ENCODE measurements around the gene FAHD1. TPM values are rescaled to one million over a fixed set of nuclear protein-coding genes. Genes with fewer than 3 reads are reported as not detected.

The FAHD1 gene
- total and polyA plus RNA-seq, 9 of the 15 experiments (the other 6 are each of a cell fraction or from before 2014, with no cell fraction given), result 2.2 to 20.9 (median 10.7) TPM

DNA sequence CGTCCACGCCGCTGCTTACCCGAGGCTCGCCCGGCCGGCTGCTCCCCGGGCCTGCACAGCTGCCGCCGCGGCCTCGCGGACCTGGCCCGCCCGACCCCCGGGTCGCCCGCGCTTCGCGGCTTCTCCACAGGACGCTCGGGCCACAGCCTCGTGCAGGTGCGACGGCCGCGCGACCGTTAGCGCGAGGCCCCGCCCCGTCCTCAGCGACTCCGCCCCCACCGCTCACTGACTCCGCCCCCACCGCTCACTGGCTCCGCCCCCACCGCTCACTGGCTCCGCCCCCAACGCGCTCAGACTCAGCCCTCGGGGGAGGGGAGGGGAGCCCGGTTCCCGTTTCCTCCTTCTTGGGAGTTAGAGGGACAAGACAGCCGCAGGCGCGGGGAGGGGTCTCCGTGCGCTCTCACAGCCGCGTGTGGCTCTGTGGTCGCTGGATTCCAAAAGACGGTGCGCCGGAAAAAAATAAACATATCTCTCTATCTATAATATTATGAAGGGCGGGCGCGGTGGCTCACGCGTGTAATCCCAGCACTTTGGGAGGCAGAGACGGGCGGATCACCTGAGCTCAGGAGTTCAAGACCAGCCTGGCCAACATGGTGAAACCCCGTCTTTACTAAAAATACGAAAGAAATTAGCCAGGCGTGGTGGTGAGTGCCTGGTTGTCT, 45.1 kb downstream of the FAHD1 start, which contains the start of gene MEIOB (continued):
- TF ChIP-seq, protein P1, sequence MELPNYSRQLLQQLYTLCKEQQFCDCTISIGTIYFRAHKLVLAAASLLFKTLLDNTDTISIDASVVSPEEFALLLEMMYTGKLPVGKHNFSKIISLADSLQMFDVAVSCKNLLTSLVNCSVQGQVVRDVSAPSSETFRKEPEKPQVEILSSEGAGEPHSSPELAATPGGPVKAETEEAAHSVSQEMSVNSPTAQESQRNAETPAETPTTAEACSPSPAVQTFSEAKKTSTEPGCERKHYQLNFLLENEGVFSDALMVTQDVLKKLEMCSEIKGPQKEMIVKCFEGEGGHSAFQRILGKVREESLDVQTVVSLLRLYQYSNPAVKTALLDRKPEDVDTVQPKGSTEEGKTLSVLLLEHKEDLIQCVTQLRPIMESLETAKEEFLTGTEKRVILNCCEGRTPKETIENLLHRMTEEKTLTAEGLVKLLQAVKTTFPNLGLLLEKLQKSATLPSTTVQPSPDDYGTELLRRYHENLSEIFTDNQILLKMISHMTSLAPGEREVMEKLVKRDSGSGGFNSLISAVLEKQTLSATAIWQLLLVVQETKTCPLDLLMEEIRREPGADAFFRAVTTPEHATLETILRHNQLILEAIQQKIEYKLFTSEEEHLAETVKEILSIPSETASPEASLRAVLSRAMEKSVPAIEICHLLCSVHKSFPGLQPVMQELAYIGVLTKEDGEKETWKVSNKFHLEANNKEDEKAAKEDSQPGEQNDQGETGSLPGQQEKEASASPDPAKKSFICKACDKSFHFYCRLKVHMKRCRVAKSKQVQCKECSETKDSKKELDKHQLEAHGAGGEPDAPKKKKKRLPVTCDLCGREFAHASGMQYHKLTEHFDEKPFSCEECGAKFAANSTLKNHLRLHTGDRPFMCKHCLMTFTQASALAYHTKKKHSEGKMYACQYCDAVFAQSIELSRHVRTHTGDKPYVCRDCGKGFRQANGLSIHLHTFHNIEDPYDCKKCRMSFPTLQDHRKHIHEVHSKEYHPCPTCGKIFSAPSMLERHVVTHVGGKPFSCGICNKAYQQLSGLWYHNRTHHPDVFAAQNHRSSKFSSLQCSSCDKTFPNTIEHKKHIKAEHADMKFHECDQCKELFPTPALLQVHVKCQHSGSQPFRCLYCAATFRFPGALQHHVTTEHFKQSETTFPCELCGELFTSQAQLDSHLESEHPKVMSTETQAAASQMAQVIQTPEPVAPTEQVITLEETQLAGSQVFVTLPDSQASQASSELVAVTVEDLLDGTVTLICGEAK (IDR thresholded peaks at IDR 0.05), result peak; percentile 55; the same call in 1 of the 2 replicates
- TF ChIP-seq, protein P1 (CRISPR knock-in tag; IDR thresholded peaks at IDR 0.05), result no peak
- TF ChIP-seq ATF7 (IDR thresholded peaks at IDR 0.05), result peak; percentile 53; the same call in 1 of the 2 replicates
- TF ChIP-seq TBP (optimal IDR thresholded peaks at IDR 0.05; ENCODE audit: low read depth, low read length), result peak; percentile 66
- 0 out of 2 replicates have a peak, but pooled peaks have one; percentile 0 for TF ChIP-seq GABPA (tag; conservative IDR thresholded peaks at IDR 0.05; ENCODE audit: low read depth)
- no peak for TF ChIP-seq ZKSCAN8 (CRISPR knock-in tag; IDR thresholded peaks at IDR 0.05)
- peak; percentile 54; the same call in 1 of the 2 replicates for TF ChIP-seq CTBP1 (IDR thresholded peaks at IDR 0.05; ENCODE audit: borderline replicate concordance)
- no peak for TF ChIP-seq HEY1 (CRISPR knock-in tag; IDR thresholded peaks at IDR 0.05; ENCODE audit: borderline replicate concordance)
- no peak for TF ChIP-seq SIRT6 (IDR thresholded peaks at IDR 0.05; ENCODE audit: low read depth, low read length)
- no peak for TF ChIP-seq RFX7 (CRISPR knock-in tag; IDR thresholded peaks at IDR 0.05)
- TF ChIP-seq NFIC (IDR thresholded peaks at IDR 0.05), result no peak
- TF ChIP-seq, protein P2, sequence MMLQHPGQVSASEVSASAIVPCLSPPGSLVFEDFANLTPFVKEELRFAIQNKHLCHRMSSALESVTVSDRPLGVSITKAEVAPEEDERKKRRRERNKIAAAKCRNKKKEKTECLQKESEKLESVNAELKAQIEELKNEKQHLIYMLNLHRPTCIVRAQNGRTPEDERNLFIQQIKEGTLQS (IDR thresholded peaks at IDR 0.05), result no peak
- TF ChIP-seq, protein P2 (CRISPR knock-in tag; conservative IDR thresholded peaks at IDR 0.05), result 0 out of 2 replicates have a peak, but pooled peaks have one; percentile 24
- no peak for TF ChIP-seq FOSL1 (tag; conservative IDR thresholded peaks at IDR 0.05)
- TF ChIP-seq, protein P3, sequence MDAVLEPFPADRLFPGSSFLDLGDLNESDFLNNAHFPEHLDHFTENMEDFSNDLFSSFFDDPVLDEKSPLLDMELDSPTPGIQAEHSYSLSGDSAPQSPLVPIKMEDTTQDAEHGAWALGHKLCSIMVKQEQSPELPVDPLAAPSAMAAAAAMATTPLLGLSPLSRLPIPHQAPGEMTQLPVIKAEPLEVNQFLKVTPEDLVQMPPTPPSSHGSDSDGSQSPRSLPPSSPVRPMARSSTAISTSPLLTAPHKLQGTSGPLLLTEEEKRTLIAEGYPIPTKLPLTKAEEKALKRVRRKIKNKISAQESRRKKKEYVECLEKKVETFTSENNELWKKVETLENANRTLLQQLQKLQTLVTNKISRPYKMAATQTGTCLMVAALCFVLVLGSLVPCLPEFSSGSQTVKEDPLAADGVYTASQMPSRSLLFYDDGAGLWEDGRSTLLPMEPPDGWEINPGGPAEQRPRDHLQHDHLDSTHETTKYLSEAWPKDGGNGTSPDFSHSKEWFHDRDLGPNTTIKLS (IDR thresholded peaks at IDR 0.05; ENCODE audit: borderline replicate concordance, low read depth), result no peak
- no peak for TF ChIP-seq ETV5 (CRISPR knock-in tag; IDR thresholded peaks at IDR 0.05; ENCODE audit: low read depth)
- TF ChIP-seq HDAC2 (IDR thresholded peaks at IDR 0.05), result peak; percentile 68; the same call in 1 of the 2 replicates
- TF ChIP-seq ZFP1 (CRISPR knock-in tag; IDR thresholded peaks at IDR 0.05), result no peak

All from K562 (cell line).